WTC11 (cell line): ENCODE measurements around the gene UBE2J2.

ENCODE experiments used
- ATF6 ChIP-seq: sonication (generic); formaldehyde crosslinking; IDR thresholded peaks from 2 replicates; pipeline ENCODE4 v1.8.1; 2023; ENCODE audit warnings: mild to moderate bottlenecking, missing genetic modification reagents
- CTCF ChIP-seq: fragments of 200-600 bp; IDR thresholded peaks from 2 replicates; pipeline ENCODE4 v1.8.0; 2022; ENCODE audit warnings: antibody characterized with exemption
- E2F5 ChIP-seq: sonication (generic); formaldehyde crosslinking; IDR thresholded peaks from 2 replicates; pipeline ENCODE4 v1.8.1; 2022; ENCODE audit warnings: mild to moderate bottlenecking, moderate library complexity, missing genetic modification reagents
- ELF4 ChIP-seq: sonication (generic); formaldehyde crosslinking; IDR thresholded peaks from 2 replicates; pipeline ENCODE4 v1.8.1; 2022; ENCODE audit warnings: low read depth, mild to moderate bottlenecking, moderate library complexity, missing genetic modification reagents
- EMX1 ChIP-seq: fragments of 250-450 bp; sonication (Bioruptor Pico); IDR thresholded peaks from 2 replicates; pipeline ENCODE4 v1.8.0; 2021; ENCODE audit warnings: mild to moderate bottlenecking
- JUN ChIP-seq: sonication (generic); formaldehyde crosslinking; IDR thresholded peaks from 2 replicates; pipeline ENCODE4 v1.8.0; 2023; ENCODE audit warnings: mild to moderate bottlenecking, missing genetic modification reagents
- KAT7 ChIP-seq: sonication (generic); formaldehyde crosslinking; IDR thresholded peaks from 2 replicates; pipeline ENCODE4 v1.8.1; 2023; ENCODE audit warnings: missing genetic modification reagents, mild to moderate bottlenecking, borderline replicate concordance
- NFYB ChIP-seq: sonication (generic); formaldehyde crosslinking; conservative IDR thresholded peaks from 2 replicates; pipeline ENCODE4 v1.8.0; 2022; ENCODE audit warnings: low read depth, missing genetic modification reagents
- NR2C2 ChIP-seq: sonication (generic); formaldehyde crosslinking; IDR thresholded peaks from 2 replicates; pipeline ENCODE4 v1.8.0; 2022; ENCODE audit warnings: mild to moderate bottlenecking, missing genetic modification reagents
- ZMAT4 ChIP-seq: fragments of 250-450 bp; sonication (Bioruptor Pico); IDR thresholded peaks from 2 replicates; pipeline ENCODE4 v1.9.0; 2021; ENCODE audit warnings: mild to moderate bottlenecking
- ZNF281 ChIP-seq: sonication (generic); formaldehyde crosslinking; IDR thresholded peaks from 2 replicates; pipeline ENCODE4 v1.8.0; 2023; ENCODE audit warnings: mild to moderate bottlenecking, missing genetic modification reagents
- TF ChIP-seq, protein P1 (sequence below): sonication (generic); formaldehyde crosslinking; IDR thresholded peaks from 2 replicates; pipeline ENCODE4 v1.8.0; 2022; ENCODE audit warnings: mild to moderate bottlenecking, missing genetic modification reagents

DNA sequence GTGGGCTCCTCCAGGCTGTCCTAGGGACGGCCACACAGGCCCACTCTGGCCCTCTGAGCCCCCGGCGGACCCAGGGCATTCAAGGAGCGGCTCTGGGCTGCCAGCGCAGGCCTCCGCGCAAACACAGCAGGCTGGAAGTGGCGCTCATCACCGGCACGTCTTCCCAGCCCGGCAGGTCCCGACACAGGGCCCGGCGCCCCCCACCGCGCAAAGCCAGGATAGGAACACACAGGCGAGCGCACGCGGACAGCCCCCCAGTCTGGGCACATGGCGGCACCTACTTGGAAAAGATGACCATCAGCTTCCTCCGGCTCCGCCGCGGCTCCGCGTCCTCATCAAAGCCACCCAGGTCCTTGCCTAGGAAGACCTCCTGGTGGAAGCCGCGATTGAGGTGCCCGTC is 45.5 kb downstream of the UBE2J2 start:
- TF ChIP-seq CTCF = no peak
- no peak for TF ChIP-seq ATF6
- no peak for TF ChIP-seq EMX1 (CRISPR knock-in tag)
- no peak for TF ChIP-seq KAT7 (CRISPR knock-in tag)
- TF ChIP-seq, protein P1, sequence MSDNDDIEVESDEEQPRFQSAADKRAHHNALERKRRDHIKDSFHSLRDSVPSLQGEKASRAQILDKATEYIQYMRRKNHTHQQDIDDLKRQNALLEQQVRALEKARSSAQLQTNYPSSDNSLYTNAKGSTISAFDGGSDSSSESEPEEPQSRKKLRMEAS (CRISPR knock-in tag) = no peak
- no peak for TF ChIP-seq ZMAT4
- no peak for TF ChIP-seq ZNF281
- TF ChIP-seq NR2C2 = no peak
- TF ChIP-seq ELF4 (CRISPR knock-in tag) = no peak
- TF ChIP-seq E2F5 = no peak
- no peak for TF ChIP-seq NFYB (CRISPR knock-in tag)
- TF ChIP-seq JUN (CRISPR knock-in tag) = no peak
